Fibroblast of skin of scalp (primary cell): ENCODE measurements around the gene APMAP.
A peak's percentile ranks its signal among the peaks of the same experiment; 100 is the strongest.
"Not testable (repeated sequence)": the region's sequence is repeated elsewhere in the genome, so short reads cannot be mapped to it uniquely, and the experiment has no call there.

Source experiments
- DNase-seq: peaks from one replicate; pipeline ENCODE4 v3.0.0-alpha.2; 2013

APMAP gene

DNA sequence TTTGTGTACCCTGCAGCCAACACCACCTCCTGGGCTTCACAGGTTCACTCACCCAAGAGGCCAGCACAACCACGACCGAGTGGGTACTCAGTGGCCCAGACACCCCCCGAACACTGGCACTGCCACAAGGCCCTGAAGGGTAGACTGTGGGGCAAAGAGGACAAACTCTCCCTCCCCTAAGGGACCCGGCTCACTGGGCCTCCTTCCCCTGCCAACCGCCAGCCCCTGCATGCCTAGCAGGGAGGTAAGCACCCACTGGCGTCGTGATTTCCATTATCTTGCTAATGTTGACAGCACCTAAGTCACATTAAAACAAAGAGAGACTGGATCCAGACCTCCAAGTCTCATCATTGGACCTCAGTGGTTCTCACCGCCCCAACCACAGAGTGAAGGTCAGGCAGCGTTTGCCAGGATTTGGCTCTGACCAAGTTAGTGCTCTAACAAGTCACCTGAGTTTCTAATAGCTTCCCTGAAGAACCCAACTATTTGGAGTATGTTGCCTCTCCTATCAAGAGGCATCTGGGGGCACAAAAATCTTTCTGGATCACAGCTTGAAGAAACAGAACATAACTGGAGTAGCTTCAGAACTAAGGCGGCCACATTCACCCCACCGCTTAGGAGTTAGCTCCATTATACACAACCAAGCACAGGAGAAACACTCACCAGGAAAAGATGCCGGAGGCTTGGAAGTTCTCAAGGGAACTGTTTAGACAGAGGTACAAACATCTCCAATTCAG is 14.0 kb upstream of the APMAP start:
- no peak for DNase-seq

GRCh38 chr20:25005661-25006060 is 13.1 kb upstream of the APMAP start:
- no peak for DNase-seq

DNA sequence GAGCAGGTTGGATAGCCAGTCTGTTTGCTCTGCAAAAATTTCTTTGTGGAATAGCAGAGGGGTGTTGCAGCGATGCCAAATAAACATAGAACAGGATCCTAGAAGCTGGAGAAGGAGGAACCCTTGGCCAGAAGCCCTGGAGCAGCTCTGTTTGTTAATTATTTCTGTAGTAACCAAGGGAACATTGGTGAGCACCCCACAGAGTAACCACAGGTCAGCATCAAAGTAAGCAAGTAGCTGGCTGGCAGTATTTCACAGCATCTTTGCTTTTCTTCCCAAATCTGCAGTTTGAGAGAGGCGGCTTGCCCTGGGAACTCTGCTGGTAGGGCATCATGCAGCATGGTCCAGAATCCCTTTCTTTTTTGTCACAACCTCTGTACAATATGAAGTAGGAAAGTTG is 12.7 kb upstream of the APMAP start:
- DNase-seq: peak; percentile 8

- DNase-seq: no peak
These were observed 10.5 kb upstream of the APMAP start for GRCh38 chr20:25003002-25003401.

GRCh38 chr20:25001323-25001722 is 8.8 kb upstream of the APMAP start:
- not testable (repeated sequence) for DNase-seq

DNA sequence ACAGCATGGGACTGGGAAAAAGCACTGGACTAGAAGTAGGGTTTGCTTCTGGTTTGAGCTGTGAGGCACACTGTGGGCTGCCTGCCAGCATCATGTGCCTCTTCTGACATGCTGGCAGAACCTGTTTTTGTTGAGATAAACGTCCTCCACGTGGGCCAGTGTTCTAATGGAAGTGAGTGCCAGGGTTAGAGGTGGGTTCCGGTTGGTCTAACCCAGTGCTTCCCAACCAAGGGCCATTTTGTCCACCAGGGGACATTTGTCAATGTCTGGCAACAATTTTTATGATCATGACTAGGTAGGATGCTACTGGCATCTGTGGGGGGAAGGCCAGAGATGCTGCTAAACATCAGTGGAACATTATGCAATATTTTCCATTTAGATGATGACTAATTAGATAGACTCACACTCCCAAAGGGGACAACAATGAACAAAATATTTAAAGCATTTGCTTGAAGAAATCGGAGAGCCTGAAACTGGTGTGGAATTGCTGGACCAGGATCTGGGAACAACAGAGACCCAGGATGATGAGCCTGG is 7.8 kb upstream of the APMAP start:
- peak; percentile 90 for DNase-seq

DNA sequence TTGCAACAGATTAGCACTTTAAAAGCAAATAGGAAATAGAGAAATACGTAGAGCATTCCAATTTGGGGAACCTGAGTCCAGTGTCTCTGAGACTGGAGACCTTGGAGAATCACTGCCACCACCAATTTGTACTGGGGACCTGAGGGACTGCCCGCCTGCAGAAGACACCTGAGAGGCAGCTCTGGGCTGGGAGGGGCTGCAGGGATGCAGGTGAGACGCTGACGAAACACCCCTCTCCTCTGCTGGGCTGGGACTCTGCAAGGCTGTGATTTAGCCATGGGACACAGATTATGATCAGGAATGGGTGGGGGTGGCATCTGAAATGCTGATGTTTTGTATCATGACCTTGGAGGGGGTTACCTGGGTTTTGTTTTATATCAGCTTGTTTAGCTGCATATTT is 7.0 kb upstream of the APMAP start:
- DNase-seq: no peak

DNA sequence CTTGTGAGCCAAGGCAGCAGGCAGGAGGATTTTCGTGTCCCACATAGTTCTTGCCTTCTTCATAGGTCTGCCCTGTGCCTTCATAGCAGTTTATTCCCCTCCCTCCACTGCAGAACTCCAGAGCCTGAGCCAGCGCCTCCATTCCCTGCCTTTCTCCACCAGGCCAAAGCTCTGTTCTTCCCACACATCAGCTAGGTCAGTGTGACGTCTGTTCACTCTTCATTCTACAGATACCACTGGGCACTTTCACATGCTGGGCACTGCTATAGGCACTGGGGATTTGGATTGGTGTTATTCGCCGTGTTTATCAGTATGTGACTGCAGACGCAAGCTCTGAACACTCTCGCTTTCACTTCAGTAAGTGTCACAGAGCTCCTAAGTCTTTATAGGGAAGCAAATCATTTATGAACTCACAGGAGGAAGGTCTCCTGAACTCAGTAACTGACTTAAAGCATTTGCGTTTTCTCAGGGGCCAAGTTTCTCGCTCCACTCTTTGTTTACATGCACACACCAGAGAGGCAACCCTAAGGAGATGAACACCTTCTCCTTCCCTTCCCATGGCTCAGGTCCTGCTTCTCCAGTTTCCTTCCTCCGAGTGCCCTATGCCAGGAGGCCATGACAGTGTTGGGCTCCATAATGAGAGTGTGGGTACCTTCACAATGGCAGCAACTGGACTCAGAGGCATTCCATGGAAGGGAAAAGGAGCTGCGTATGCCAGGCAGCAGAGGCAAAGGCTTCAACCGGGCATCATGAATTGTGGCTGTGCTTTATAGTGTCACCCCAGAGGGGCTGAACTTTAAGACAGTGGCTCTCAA is 6.3 kb upstream of the APMAP start:
- peak; percentile 6 for DNase-seq

DNA sequence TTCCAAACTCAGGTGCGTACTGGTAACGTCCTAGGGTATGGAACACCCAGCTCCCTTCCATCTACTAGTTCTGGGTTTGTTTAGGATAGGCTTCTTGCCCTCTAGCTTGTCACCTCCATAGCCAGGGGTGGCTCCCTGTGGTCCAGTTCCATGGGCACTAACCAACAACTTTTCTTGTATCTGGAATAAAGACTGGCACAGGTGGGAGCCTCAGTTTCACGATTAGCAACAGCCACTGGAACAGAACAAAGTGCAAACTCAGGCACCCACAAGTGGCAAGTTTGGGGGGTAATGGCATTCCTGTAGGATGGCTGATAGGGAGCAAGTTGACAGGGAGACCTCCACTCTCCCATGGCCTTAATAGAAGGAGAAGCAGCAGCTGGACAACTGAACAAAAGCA is 5.6 kb upstream of the APMAP start:
- DNase-seq: no peak

DNA sequence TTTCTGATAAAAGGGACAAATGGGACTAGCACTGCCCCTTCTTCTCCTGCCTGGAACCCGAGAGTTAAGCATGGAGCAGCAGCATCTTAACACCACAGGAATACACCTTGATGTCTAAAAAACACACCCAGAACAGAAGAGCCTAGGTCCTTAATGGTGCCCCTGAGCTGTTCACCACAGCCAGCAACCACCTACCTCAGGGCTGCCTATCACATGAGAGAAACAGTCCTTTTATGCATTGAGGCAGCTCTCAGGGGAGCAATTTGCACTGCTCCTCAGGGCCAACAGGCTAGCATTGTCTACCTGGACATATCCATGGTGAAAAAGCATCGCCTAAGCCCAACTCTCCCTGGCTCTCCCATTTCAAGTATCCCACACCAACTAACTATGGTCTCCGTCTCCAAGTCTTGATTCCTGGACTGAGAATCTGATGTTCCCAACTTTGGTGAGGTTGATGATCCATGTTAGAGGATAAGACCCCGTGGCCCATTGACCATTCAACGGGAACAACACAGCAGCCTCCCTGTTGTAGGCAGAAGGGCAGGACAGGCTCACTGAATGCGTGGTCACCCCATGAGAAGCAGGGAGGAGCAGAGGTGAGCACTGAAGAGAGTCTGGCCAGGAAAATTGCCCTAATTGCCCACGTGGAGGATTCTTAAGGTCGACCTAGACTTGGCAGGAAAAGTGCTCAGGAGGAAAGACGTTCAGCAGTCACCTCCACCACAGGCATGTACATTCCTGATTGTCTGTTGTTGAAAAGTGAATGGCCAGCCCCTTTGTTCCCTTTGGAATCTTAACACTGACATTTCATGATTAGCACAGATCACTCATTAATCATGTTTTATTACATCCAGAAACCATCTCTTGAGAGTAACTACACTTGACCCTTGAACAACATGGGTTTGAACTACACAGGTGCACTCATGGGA is 4.2 kb upstream of the APMAP start:
- DNase-seq: no peak

DNA sequence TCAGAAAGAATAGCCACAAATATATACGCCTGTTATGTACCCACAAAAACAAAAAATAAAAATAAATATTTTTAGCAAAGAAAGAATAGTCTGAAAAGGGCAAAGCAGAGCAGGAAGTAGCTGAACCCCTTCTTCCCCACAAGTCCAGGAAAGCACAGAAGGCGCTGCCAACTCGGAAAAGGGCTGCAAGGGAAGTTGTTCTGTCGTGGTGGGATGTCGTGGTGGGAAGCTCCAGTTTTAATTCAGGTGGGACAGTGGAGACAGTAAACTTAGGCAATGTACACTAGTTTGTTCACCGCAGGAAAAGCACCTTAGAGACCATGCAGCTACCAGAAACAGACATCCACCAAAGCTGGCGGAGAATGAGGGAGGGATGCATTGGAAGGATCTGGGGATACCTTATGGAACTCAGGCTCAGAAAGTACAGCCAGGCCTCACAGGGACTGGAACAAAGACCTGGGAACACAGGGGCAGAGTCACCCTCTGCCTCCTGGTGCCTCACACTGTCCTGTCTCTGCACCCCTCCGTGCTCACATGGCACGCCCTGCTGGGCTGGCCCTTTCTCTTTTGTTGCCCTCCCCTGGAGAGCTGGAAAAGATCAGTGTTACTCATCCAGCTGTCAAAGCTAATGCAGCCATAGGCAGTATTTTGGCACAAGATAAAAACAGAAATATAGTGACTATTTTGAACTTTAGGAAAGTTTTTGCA is 3.3 kb upstream of the APMAP start:
- peak; percentile 33 for DNase-seq

DNA sequence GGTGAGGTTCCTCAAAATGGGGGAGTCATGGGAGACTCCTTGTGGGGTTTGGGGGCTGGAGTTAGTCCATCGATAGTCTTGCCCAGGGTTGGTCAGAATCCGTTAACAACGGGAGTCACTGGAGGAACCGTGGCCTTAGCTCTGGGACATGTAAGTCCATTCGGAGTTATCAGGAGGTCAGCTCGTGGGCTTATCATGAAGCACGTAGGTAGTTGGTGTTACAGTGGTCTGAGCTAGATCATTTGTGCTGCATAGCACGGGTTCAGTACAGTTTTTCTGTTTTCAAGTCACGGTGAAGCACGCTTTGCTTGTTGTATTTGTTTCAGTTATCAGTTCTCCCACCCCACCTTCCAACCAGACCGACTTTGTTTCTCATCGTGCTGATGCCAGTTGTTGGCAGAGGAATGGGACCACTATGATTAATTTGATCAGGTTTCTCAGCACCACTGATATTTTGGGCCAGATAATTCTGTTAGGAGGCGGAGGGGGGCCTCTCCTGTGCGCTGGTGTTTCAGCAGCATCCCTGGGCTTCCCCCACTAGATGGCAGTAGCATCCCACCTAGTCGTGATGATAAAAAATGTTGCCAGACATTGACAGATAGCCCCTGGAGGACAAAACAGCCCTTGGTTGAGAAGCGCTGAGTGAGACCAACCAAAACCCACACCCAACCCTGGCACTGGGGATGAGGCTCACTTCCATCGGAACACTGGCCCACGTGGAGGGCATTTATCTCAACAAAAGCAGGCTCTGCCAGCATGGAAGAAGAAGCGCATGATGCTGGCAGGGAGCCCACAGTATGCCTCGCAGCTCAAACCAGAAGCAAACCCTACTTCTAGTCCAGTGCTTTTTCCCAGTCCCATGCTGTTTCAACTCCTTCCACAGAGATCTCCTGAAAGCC is 2.2 kb upstream of the APMAP start:
- DNase-seq: peak; percentile 79

DNA sequence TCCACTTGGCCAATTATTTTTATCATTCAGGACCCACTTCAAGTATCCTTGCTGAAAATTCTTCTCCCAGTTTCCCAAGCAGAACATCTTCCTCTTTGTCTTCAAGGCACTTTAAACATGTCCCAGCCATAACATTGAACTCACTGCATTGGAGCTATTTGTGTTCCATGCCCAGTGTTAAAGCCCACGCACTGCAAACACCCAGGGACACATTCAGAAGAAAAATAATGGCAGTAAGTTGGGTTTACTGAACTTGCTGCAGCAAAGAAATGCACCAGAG is 1.6 kb upstream of the APMAP start:
- no peak for DNase-seq

DNA sequence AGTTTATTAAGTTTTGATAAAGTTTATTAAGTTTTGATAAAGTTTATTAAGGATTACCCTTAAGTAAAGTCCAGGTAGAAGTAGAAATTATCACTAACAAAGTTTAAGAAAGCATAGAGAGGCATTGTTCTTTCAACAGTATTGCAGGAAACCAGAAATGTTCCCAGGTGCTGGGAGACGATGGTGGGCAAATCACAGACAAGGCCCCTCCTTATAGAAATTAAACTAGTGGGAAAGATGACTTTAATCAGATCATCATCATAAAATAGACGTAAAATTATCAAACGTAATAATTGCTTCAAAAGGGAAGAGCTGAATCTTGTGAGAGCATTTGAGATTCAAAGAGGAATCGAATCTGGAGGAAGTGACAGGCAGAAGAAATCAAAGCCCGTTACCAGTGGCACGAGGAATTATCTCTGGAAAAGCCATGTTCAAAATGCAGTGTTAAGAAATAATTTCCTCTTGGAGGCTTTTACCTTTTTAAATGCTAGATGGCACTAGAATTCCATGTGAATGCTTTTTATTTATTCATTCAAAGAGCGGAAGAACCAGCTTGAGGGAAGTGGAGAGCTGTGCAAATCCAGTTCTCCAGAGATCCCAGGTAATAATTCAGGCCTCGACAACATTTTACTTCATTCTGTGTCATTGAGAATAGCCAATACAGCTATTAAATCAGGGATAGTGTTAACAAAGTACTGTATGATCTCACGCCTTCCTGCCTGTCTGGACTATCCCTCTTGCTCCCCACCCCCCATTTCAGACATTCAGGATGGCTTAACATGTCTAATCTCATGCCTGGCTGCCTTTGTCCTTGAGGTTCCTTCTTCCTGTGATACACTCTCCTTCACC is 1.0 kb upstream of the APMAP start:
- DNase-seq: peak; percentile 62

DNA sequence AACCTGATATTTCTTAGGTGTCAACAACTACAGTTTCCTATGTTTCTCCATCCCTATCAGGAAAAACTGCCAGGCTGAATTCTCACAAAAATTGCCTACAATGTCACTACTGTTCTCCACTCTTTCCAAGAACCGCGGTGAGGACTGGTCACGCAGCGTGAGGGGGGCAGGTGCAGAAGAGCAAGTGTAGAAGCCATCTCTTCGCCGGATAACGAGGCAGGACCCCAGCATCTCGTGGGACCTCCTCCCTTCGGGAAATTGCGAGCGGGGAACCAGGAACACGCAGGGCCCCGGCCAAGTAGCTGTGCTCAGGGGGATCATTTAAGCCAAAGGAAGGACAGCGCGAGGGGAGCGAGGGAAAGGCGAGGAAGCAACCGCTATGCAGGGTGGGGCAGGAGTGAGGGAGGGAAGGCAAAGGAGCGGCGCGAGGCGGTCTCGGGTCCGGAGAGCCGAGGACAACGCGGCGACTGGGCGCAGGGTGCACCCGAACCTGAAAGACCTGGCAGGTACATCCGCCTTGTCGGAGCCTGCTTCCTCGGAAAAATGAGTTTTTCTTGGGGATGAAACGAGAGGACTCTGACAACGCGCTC is 559 bp downstream of the APMAP start:
- no peak for DNase-seq

GRCh38 chr20:24990810-24991252 is 1.7 kb downstream of the APMAP start:
- DNase-seq: no peak

- no peak for DNase-seq
These were observed 3.4 kb downstream of the APMAP start for GRCh38 chr20:24989162-24989561.

- no peak for DNase-seq
These were observed 4.4 kb downstream of the APMAP start for GRCh38 chr20:24987873-24988835.

- DNase-seq: no peak
These were observed 5.3 kb downstream of the APMAP start for GRCh38 chr20:24987244-24987643.
